22Rv1 (cell line): ENCODE data around the gene CARD10.

Experiments used
- ZFX ChIP-seq: fragments of 450-650 bp; IDR thresholded peaks from 2 replicates; pipeline ENCODE4 v1.6.1; 2017; ENCODE audit warnings: antibody characterized with exemption, borderline replicate concordance
- TF ChIP-seq, protein P1 (sequence below): fragments of 450-650 bp; IDR thresholded peaks from 2 replicates; pipeline ENCODE4 v1.5.1; 2017; ENCODE audit warnings: mild to moderate bottlenecking

DNA sequence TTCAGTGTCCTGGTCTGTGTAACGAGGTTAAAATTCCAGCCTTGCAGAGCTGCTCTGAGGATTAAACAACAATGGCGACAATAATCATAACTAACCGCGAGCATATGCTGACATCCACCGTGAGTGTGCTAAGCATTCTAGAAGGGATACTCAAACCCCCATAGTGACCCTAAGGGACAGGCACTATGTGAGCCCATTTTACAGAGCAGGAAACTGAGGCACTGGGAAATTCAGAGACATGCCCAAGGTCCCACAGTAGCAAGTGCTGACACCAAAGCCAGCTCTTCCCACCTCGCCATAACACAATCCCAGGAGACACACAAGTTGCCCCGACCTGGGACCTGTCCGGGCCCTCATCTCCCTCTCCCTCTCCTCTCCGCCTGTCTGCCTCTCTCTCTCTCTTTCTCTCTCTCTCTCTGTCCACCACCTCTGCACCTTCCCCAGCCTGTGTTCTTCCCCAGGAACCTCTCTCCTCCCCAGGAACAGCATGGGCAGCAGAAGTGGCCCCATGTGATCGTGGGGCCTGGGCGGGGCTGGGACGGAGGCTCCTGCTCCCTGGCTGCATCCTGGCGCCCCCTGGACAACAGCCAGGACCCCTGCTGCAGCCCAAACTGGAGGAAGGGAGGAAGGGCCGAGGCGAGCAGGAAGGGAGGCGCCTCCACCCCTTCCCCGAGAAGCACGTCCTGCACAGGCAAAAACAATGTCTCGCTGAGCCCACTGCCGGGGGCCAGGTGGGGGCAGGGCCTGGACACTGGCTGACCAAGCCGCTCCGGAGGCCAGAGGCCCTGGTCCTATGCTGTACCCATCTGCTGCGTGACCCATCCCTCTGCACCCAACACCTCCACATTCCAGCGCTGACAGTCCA is 18.2 kb downstream of the CARD10 start:
- TF ChIP-seq, protein P1, sequence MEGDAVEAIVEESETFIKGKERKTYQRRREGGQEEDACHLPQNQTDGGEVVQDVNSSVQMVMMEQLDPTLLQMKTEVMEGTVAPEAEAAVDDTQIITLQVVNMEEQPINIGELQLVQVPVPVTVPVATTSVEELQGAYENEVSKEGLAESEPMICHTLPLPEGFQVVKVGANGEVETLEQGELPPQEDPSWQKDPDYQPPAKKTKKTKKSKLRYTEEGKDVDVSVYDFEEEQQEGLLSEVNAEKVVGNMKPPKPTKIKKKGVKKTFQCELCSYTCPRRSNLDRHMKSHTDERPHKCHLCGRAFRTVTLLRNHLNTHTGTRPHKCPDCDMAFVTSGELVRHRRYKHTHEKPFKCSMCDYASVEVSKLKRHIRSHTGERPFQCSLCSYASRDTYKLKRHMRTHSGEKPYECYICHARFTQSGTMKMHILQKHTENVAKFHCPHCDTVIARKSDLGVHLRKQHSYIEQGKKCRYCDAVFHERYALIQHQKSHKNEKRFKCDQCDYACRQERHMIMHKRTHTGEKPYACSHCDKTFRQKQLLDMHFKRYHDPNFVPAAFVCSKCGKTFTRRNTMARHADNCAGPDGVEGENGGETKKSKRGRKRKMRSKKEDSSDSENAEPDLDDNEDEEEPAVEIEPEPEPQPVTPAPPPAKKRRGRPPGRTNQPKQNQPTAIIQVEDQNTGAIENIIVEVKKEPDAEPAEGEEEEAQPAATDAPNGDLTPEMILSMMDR: no peak
- no peak for TF ChIP-seq ZFX
